HepG2 (cell line): ENCODE data around the gene CNNM2. TPM values are rescaled to one million over a fixed set of nuclear protein-coding genes. Genes with fewer than 3 reads are reported as not detected.

Experiments
- AHR ChIP-seq: IDR thresholded peaks from 2 replicates; pipeline ENCODE4 v1.6.1; 2018; ENCODE audit warnings: missing genetic modification reagents, missing compliant biosample characterization
- KLF9 ChIP-seq: IDR thresholded peaks from 2 replicates; pipeline ENCODE4 v1.6.1; 2016; ENCODE audit warnings: low read depth
- RAD51 ChIP-seq: fragments of 450-650 bp; IDR thresholded peaks from 2 replicates; pipeline ENCODE4 v1.6.1; 2016; ENCODE audit warnings: borderline replicate concordance
- RELA ChIP-seq: sonication (generic); formaldehyde crosslinking; IDR thresholded peaks from 2 replicates; pipeline ENCODE4 v1.4.0; 2020; ENCODE audit warnings: missing genetic modification reagents
- RFX5 ChIP-seq: IDR thresholded peaks from 2 replicates; pipeline ENCODE4 v1.6.1; 2011; ENCODE audit warnings: low read depth, low read length, improper control_type of control experiment
- ZNF256 ChIP-seq: sonication (generic); formaldehyde crosslinking; conservative IDR thresholded peaks from 2 replicates; pipeline ENCODE4 v1.4.0; 2020; ENCODE audit warnings: missing genetic modification reagents
- ZNF431 ChIP-seq: sonication (generic); formaldehyde crosslinking; IDR thresholded peaks from 2 replicates; pipeline ENCODE4 v1.9.0; 2022; ENCODE audit warnings: missing genetic modification reagents, low read depth, mild to moderate bottlenecking, borderline replicate concordance
- polyA plus RNA-seq, 8 experiments: library from polyadenylated mRNA; depleted of rRNA in 3 of 8; stranded (reverse) in 7 of 8; unstranded in 1 of 8; fragments of >200 nt; fragmentation: Illumina TruSeq in 4 of 8; extraction: Trizol in 4 of 8; gene quantifications; 2 replicates each; pipeline versions ENCODE4 v1.2.1 to v1.2.3, GENCODE V29; 2011 to 2016; ENCODE audit warnings: low read depth in 4 of 8, missing spikeins in 1 of 8, mixed read lengths in 1 of 8; ENCODE audit not compliant: insufficient read depth in 1 of 8
- total RNA-seq, 5 experiments: library from RNA; depleted of rRNA; stranded (reverse); fragments of >200 nt; fragmentation: Illumina TruSeq; extraction: Trizol; gene quantifications; 2 replicates each; pipeline ENCODE4 v1.2.3, GENCODE V29; 2016; ENCODE audit warnings: low read depth in 1 of 5
- TF ChIP-seq, protein P1 (sequence below): fragments of 450-650 bp; IDR thresholded peaks from 2 replicates; pipeline ENCODE4 v1.6.1; 2017
- TF ChIP-seq, protein P2 (sequence below): IDR thresholded peaks from 2 replicates; pipeline ENCODE4 v1.6.1; 2016; ENCODE audit warnings: missing compliant biosample characterization, missing genetic modification reagents, borderline replicate concordance
- TF ChIP-seq, protein P3 (sequence below): sonication (generic); formaldehyde crosslinking; IDR thresholded peaks from 2 replicates; pipeline ENCODE4 v1.8.0; 2022; ENCODE audit warnings: mild to moderate bottlenecking, missing genetic modification reagents
- TF ChIP-seq, protein P4 (sequence below): sonication (generic); formaldehyde crosslinking; IDR thresholded peaks from 2 replicates; pipeline ENCODE4 v1.4.0; 2020; ENCODE audit warnings: low read depth, missing genetic modification reagents
- TF ChIP-seq, protein P5 (sequence below): sonication (generic); formaldehyde crosslinking; IDR thresholded peaks from 2 replicates; pipeline ENCODE4 v1.4.0; 2020; ENCODE audit warnings: missing genetic modification reagents
- TF ChIP-seq, protein P6 (sequence below): sonication (generic); formaldehyde crosslinking; IDR thresholded peaks from 2 replicates; pipeline ENCODE4 v1.9.0; 2021; ENCODE audit warnings: missing genetic modification reagents, mild to moderate bottlenecking, borderline replicate concordance
- TF ChIP-seq, protein P7 (sequence below): sonication (generic); formaldehyde crosslinking; IDR thresholded peaks from 2 replicates; pipeline ENCODE4 v1.4.0; 2020; ENCODE audit warnings: low read depth, mild to moderate bottlenecking, missing genetic modification reagents

CNNM2 gene
- total and polyA plus RNA-seq, 2 of the 13 experiments (the other 11 are each of a cell fraction or from before 2014, with no cell fraction given): 7.1 to 9.0 TPM

DNA sequence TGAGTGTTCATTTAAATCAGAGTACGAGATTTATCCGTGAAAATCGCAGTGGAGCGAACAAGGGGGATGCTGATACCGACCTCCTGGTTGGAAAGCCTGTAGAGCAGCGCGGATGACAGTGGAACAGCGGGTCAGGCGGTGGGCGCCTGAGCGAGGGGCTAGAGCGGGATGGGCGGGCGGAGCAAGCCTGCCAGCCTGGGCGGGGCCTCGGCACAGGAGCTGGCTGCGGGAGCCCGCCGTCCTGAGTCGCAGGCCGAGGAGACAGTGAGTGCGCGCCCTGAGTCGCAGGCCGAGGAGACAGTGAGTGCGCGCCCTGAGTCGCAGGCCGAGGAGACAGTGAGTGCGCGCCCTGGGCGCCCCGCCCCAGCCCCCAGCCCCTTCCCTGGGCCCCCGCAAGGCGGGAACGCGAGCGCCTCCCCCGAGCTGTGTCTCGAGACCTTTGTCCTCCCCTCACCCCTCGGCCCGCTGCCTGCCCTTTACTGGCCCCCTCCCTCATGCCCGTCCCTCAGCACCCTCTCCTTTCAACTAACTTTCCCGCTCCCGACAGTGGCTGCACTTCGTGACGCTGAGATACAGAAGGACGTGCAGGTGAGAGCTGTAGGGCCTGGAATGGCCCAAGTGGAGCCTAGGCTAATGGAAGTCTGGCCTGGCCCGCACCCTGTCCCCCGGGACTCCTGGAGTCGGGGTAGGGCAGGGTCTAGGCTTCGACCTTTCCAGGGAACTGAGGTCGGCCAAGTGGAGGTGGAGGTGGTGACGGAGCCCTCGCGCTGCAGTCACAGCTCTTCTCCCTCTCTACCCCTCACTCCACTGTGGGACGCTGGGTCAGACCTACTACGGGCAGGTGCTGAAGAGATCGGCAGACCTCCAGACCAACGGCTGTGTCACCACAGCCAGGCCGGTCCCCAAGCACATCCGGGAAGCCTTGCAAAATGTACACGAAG lies 48.6 kb upstream of the CNNM2 start, which contains the start of gene AS3MT (continued):
- TF ChIP-seq, protein P1, sequence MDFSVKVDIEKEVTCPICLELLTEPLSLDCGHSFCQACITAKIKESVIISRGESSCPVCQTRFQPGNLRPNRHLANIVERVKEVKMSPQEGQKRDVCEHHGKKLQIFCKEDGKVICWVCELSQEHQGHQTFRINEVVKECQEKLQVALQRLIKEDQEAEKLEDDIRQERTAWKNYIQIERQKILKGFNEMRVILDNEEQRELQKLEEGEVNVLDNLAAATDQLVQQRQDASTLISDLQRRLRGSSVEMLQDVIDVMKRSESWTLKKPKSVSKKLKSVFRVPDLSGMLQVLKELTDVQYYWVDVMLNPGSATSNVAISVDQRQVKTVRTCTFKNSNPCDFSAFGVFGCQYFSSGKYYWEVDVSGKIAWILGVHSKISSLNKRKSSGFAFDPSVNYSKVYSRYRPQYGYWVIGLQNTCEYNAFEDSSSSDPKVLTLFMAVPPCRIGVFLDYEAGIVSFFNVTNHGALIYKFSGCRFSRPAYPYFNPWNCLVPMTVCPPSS: no peak
- no peak for TF ChIP-seq RELA (CRISPR knock-in tag)
- TF ChIP-seq RFX5: no peak
- TF ChIP-seq, protein P2, sequence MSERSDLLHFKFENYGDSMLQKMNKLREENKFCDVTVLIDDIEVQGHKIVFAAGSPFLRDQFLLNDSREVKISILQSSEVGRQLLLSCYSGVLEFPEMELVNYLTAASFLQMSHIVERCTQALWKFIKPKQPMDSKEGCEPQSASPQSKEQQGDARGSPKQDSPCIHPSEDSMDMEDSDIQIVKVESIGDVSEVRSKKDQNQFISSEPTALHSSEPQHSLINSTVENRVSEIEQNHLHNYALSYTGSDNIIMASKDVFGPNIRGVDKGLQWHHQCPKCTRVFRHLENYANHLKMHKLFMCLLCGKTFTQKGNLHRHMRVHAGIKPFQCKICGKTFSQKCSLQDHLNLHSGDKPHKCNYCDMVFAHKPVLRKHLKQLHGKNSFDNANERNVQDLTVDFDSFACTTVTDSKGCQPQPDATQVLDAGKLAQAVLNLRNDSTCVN (CRISPR knock-in tag): no peak; the same call in 1 of the 2 replicates
- no peak for TF ChIP-seq RAD51
- TF ChIP-seq, protein P3, sequence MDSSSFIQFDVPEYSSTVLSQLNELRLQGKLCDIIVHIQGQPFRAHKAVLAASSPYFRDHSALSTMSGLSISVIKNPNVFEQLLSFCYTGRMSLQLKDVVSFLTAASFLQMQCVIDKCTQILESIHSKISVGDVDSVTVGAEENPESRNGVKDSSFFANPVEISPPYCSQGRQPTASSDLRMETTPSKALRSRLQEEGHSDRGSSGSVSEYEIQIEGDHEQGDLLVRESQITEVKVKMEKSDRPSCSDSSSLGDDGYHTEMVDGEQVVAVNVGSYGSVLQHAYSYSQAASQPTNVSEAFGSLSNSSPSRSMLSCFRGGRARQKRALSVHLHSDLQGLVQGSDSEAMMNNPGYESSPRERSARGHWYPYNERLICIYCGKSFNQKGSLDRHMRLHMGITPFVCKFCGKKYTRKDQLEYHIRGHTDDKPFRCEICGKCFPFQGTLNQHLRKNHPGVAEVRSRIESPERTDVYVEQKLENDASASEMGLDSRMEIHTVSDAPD: 0 out of 2 replicates have a peak, but pooled peaks have one; percentile 42
- TF ChIP-seq, protein P4, sequence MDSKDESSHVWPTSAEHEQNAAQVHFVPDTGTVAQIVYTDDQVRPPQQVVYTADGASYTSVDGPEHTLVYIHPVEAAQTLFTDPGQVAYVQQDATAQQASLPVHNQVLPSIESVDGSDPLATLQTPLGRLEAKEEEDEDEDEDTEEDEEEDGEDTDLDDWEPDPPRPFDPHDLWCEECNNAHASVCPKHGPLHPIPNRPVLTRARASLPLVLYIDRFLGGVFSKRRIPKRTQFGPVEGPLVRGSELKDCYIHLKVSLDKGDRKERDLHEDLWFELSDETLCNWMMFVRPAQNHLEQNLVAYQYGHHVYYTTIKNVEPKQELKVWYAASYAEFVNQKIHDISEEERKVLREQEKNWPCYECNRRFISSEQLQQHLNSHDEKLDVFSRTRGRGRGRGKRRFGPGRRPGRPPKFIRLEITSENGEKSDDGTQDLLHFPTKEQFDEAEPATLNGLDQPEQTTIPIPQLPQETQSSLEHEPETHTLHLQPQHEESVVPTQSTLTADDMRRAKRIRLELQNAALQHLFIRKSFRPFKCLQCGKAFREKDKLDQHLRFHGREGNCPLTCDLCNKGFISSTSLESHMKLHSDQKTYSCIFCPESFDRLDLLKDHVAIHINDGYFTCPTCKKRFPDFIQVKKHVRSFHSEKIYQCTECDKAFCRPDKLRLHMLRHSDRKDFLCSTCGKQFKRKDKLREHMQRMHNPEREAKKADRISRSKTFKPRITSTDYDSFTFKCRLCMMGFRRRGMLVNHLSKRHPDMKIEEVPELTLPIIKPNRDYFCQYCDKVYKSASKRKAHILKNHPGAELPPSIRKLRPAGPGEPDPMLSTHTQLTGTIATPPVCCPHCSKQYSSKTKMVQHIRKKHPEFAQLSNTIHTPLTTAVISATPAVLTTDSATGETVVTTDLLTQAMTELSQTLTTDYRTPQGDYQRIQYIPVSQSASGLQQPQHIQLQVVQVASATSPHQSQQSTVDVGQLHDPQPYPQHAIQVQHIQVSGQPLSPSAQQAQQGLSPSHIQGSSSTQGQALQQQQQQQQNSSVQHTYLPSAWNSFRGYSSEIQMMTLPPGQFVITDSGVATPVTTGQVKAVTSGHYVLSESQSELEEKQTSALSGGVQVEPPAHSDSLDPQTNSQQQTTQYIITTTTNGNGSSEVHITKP (CRISPR knock-in tag): no peak
- TF ChIP-seq ZNF256 (CRISPR knock-in tag): peak; percentile 64; the same call in 1 of the 2 replicates
- 0 out of 2 replicates have a peak, but pooled peaks have one; percentile 22 for TF ChIP-seq AHR
- TF ChIP-seq, protein P5, sequence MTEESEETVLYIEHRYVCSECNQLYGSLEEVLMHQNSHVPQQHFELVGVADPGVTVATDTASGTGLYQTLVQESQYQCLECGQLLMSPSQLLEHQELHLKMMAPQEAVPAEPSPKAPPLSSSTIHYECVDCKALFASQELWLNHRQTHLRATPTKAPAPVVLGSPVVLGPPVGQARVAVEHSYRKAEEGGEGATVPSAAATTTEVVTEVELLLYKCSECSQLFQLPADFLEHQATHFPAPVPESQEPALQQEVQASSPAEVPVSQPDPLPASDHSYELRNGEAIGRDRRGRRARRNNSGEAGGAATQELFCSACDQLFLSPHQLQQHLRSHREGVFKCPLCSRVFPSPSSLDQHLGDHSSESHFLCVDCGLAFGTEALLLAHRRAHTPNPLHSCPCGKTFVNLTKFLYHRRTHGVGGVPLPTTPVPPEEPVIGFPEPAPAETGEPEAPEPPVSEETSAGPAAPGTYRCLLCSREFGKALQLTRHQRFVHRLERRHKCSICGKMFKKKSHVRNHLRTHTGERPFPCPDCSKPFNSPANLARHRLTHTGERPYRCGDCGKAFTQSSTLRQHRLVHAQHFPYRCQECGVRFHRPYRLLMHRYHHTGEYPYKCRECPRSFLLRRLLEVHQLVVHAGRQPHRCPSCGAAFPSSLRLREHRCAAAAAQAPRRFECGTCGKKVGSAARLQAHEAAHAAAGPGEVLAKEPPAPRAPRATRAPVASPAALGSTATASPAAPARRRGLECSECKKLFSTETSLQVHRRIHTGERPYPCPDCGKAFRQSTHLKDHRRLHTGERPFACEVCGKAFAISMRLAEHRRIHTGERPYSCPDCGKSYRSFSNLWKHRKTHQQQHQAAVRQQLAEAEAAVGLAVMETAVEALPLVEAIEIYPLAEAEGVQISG (CRISPR knock-in tag): 0 out of 2 replicates have a peak, but pooled peaks have one; percentile 31
- TF ChIP-seq ZNF431 (CRISPR knock-in tag): no peak
- TF ChIP-seq, protein P6, sequence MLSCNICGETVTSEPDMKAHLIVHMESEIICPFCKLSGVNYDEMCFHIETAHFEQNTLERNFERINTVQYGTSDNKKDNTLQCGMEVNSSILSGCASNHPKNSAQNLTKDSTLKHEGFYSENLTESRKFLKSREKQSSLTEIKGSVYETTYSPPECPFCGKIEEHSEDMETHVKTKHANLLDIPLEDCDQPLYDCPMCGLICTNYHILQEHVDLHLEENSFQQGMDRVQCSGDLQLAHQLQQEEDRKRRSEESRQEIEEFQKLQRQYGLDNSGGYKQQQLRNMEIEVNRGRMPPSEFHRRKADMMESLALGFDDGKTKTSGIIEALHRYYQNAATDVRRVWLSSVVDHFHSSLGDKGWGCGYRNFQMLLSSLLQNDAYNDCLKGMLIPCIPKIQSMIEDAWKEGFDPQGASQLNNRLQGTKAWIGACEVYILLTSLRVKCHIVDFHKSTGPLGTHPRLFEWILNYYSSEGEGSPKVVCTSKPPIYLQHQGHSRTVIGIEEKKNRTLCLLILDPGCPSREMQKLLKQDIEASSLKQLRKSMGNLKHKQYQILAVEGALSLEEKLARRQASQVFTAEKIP (CRISPR knock-in tag): no peak
- no peak for TF ChIP-seq KLF9
- TF ChIP-seq, protein P7, sequence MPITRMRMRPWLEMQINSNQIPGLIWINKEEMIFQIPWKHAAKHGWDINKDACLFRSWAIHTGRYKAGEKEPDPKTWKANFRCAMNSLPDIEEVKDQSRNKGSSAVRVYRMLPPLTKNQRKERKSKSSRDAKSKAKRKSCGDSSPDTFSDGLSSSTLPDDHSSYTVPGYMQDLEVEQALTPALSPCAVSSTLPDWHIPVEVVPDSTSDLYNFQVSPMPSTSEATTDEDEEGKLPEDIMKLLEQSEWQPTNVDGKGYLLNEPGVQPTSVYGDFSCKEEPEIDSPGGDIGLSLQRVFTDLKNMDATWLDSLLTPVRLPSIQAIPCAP (CRISPR knock-in tag): no peak
